ENCODE results near the gene TMEM129.

GRCh38 chr4:1727117-1728031 is 6.3 kb upstream of the TMEM129 start:
- TF ChIP-seq ZNF138 (CRISPR knock-in tag; conservative IDR thresholded peaks at IDR 0.05): no peak
- TF ChIP-seq FOXP4 (CRISPR knock-in tag; IDR thresholded peaks at IDR 0.05): no peak
- TF ChIP-seq ATF1 (CRISPR knock-in tag; IDR thresholded peaks at IDR 0.05): no peak
